ENCODE measurements around the gene DDX59. TPM values are rescaled to one million over a fixed set of nuclear protein-coding genes. Genes with fewer than 3 reads are reported as not detected.

Gene DDX59
- total RNA-seq, 1 experiment from 2014 or later: 19.4 TPM

DNA sequence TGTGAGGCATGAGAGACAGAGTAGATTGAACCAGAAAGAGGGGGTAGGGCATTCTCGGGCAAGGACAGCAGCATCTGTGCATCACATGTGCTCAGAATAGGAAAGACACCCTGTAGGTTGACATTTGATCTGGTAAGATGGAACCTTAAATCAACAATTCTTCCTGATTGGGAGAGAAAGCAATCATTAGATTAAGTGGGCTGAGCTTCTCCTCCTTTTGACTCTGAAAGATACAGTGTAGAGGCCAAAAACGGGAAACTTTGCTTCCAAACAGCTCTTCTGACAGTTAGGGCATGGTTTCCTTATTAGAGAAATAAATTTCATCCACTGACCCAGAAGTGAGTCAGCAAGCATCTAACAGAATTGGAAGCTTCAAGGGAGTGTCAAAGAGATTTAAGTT is 58.9 kb downstream of the DDX59 start:
- 0 out of 2 replicates have a peak, but pooled peaks have one; percentile 28 for ATAC-seq

DNA sequence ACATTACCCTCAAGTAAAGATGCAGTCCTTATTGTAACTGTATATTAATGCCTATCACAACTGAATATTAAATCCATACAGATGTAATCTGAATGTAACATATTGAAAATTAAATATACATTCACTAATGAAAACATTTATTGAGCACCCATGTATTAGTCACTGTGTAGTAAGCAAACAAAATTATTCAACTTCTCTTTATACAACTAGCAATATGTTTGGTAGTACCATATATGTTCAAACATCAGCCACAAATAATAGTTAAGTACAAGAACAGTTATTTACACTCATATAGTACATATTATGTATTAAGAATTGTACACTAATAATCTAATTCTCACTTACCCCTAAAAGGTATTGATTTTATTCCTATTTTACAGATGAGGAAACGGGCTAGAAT is 67.1 kb downstream of the DDX59 start:
- DNase-seq (ENCODE audit: low spot score) (no peak), ATAC-seq (no peak)
- Mint-ChIP-seq H3K4me1 (no peaks in the 10 kb centered on the region), H3K9me3 (no peaks in the 10 kb centered on the region), H3K36me3 (peaks cover 55% of the 10 kb centered on the region), H3K4me3 (no peak overlapping the region), H3K27ac (no peak overlapping the region), H3K27me3 (ENCODE audit: low read depth) (no peaks in the 10 kb centered on the region)
- ChIA-PET POLR2A (no interaction called here), CTCF (no interaction called here)
- TF ChIP-seq GABPB1 (CRISPR knock-in tag; IDR thresholded peaks at IDR 0.05) (no peak), ZNF396 (CRISPR knock-in tag; IDR thresholded peaks at IDR 0.05; ENCODE audit: borderline replicate concordance) (no peak), ESRRA (CRISPR knock-in tag; IDR thresholded peaks at IDR 0.05; ENCODE audit: borderline replicate concordance) (no peak), ZNF423 (CRISPR knock-in tag; IDR thresholded peaks at IDR 0.05) (no peak)
- TF ChIP-seq, protein P1, sequence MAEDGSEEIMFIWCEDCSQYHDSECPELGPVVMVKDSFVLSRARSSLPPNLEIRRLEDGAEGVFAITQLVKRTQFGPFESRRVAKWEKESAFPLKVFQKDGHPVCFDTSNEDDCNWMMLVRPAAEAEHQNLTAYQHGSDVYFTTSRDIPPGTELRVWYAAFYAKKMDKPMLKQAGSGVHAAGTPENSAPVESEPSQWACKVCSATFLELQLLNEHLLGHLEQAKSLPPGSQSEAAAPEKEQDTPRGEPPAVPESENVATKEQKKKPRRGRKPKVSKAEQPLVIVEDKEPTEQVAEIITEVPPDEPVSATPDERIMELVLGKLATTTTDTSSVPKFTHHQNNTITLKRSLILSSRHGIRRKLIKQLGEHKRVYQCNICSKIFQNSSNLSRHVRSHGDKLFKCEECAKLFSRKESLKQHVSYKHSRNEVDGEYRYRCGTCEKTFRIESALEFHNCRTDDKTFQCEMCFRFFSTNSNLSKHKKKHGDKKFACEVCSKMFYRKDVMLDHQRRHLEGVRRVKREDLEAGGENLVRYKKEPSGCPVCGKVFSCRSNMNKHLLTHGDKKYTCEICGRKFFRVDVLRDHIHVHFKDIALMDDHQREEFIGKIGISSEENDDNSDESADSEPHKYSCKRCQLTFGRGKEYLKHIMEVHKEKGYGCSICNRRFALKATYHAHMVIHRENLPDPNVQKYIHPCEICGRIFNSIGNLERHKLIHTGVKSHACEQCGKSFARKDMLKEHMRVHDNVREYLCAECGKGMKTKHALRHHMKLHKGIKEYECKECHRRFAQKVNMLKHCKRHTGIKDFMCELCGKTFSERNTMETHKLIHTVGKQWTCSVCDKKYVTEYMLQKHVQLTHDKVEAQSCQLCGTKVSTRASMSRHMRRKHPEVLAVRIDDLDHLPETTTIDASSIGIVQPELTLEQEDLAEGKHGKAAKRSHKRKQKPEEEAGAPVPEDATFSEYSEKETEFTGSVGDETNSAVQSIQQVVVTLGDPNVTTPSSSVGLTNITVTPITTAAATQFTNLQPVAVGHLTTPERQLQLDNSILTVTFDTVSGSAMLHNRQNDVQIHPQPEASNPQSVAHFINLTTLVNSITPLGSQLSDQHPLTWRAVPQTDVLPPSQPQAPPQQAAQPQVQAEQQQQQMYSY (CRISPR knock-in tag; IDR thresholded peaks at IDR 0.05): no peak
- TF ChIP-seq, protein P2, sequence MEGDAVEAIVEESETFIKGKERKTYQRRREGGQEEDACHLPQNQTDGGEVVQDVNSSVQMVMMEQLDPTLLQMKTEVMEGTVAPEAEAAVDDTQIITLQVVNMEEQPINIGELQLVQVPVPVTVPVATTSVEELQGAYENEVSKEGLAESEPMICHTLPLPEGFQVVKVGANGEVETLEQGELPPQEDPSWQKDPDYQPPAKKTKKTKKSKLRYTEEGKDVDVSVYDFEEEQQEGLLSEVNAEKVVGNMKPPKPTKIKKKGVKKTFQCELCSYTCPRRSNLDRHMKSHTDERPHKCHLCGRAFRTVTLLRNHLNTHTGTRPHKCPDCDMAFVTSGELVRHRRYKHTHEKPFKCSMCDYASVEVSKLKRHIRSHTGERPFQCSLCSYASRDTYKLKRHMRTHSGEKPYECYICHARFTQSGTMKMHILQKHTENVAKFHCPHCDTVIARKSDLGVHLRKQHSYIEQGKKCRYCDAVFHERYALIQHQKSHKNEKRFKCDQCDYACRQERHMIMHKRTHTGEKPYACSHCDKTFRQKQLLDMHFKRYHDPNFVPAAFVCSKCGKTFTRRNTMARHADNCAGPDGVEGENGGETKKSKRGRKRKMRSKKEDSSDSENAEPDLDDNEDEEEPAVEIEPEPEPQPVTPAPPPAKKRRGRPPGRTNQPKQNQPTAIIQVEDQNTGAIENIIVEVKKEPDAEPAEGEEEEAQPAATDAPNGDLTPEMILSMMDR (IDR thresholded peaks at IDR 0.05): no peak

More for the DNA sequence above, 58.9 kb downstream of the DDX59 start:
- H3K36me3 Mint-ChIP-seq: peaks cover 57% of the 10 kb centered on the region
- H3K4me1 Mint-ChIP-seq: no peaks in the 10 kb centered on the region
- DNase-seq (ENCODE audit: low spot score): no peak
- H3K4me3 Mint-ChIP-seq: no peak overlapping the region
- ChIA-PET CTCF (no interaction called here), POLR2A (no interaction called here)
- TF ChIP-seq KAT7 (CRISPR knock-in tag; IDR thresholded peaks at IDR 0.05; ENCODE audit: borderline replicate concordance) (no peak), ZNF671 (CRISPR knock-in tag; IDR thresholded peaks at IDR 0.05) (no peak), SMAD3 (CRISPR knock-in tag; IDR thresholded peaks at IDR 0.05; ENCODE audit: borderline replicate concordance) (no peak), TP53 (CRISPR knock-in tag; IDR thresholded peaks at IDR 0.05) (no peak)
- TF ChIP-seq, protein P3, sequence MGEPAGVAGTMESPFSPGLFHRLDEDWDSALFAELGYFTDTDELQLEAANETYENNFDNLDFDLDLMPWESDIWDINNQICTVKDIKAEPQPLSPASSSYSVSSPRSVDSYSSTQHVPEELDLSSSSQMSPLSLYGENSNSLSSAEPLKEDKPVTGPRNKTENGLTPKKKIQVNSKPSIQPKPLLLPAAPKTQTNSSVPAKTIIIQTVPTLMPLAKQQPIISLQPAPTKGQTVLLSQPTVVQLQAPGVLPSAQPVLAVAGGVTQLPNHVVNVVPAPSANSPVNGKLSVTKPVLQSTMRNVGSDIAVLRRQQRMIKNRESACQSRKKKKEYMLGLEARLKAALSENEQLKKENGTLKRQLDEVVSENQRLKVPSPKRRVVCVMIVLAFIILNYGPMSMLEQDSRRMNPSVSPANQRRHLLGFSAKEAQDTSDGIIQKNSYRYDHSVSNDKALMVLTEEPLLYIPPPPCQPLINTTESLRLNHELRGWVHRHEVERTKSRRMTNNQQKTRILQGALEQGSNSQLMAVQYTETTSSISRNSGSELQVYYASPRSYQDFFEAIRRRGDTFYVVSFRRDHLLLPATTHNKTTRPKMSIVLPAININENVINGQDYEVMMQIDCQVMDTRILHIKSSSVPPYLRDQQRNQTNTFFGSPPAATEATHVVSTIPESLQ (CRISPR knock-in tag; IDR thresholded peaks at IDR 0.05): no peak
- H3K27ac Mint-ChIP-seq: no peak overlapping the region
- no peaks in the 10 kb centered on the region for H3K9me3 Mint-ChIP-seq
- no peaks in the 10 kb centered on the region for H3K27me3 Mint-ChIP-seq (ENCODE audit: low read depth)

Other genes starting within 250 kb of the DDX59 start
- gene KIF14, start 49.2 kb downstream of the DDX59 start, total RNA-seq (2021): 20.0 to 24.4 TPM (median 20.7 TPM) in 3 replicates
- gene CAMSAP2, start 69.0 kb upstream of the DDX59 start, total RNA-seq (2021): 18.1 to 20.7 TPM (median 19.0 TPM) in 3 replicates
- 0.14 to 0.16 TPM in 2 of 3 replicates, not detected in the other for gene GPR25, start 203.1 kb upstream of the DDX59 start, total RNA-seq (2021)
- 41.2 to 47.9 TPM (median 47.6 TPM) in 3 replicates for gene INAVA, start 225.0 kb upstream of the DDX59 start, total RNA-seq (2021)